Muscle of leg (tissue), 11 donors: Measurements from ENCODE around the gene SLC27A3. TPM values are rescaled to one million over a fixed set of nuclear protein-coding genes. Genes with fewer than 3 reads are reported as not detected.
"Not testable (repeated sequence)": the region's sequence is repeated elsewhere in the genome, so short reads cannot be mapped to it uniquely, and the experiment has no call there.

Experiments used
- DNase-seq: peaks from one replicate; pipeline ENCODE4 v3.0.0; 2013
- H3K27ac ChIP-seq: one replicate; pipeline ENCODE4 v1.5.1; 2013; ENCODE audit warnings: mild to moderate bottlenecking, low read length, control low read depth
- H3K27me3 ChIP-seq: one replicate; pipeline ENCODE4 v1.6.1; 2013; ENCODE audit warnings: low read length; ENCODE audit not compliant: control insufficient read depth, insufficient read depth
- H3K36me3 ChIP-seq: one replicate; pipeline ENCODE4 v1.6.1; 2013; ENCODE audit warnings: low read length; ENCODE audit not compliant: control insufficient read depth, insufficient read depth
- H3K4me1 ChIP-seq: one replicate; pipeline ENCODE4 v1.6.1; 2013; ENCODE audit warnings: low read length; ENCODE audit not compliant: control insufficient read depth, insufficient read depth
- H3K4me3 ChIP-seq: one replicate; pipeline ENCODE4 v1.5.1; 2013; ENCODE audit warnings: low read length, control low read depth
- H3K9me3 ChIP-seq: replicated peaks from 2 replicates; pipeline ENCODE4 v1.6.1; 2013; ENCODE audit warnings: low read depth, low read length; ENCODE audit not compliant: control insufficient read depth
- WGBS: methylation state at CpG from one replicate; pipeline ENCODE4 v1.1.5; 2013; ENCODE audit warnings: missing lambda C conversion rate; ENCODE audit not compliant: insufficient coverage; 5-methylcytosine and 5-hydroxymethylcytosine counted together
- polyA plus RNA-seq, 8 donors: library from polyadenylated mRNA; unstranded; fragments of 120-200 nt; gene quantifications; one replicate each; pipeline versions ENCODE4 v1.2.1 to v1.2.3, GENCODE V29; 2013; ENCODE audit warnings: inconsistent platforms in 1 of 8, low replicate concordance in 1 of 8; ENCODE audit not compliant: insufficient read length in 8 of 8, insufficient read depth in 1 of 8
- total RNA-seq: library from RNA; stranded (reverse); fragments of 120-200 nt; gene quantifications from one replicate; pipeline ENCODE4 v1.2.4, GENCODE V29; 2013

SLC27A3 gene
- total and polyA plus RNA-seq, 9 donors = 17.7 to 32.7 (median 25.9) TPM

- 85% methylated on average over 2 of the region's 2 CpGs for WGBS
- no peaks in the 10 kb centered on the region for H3K27me3 ChIP-seq
- peaks cover 2% of the 10 kb centered on the region for H3K4me1 ChIP-seq
- H3K36me3 ChIP-seq = peaks cover 80% of the 10 kb centered on the region
- H3K27ac ChIP-seq = no peak overlapping the region
- no peak overlapping the region for H3K4me3 ChIP-seq
- no peak for DNase-seq
- no peaks in the 10 kb centered on the region for H3K9me3 ChIP-seq
Observed at GRCh38 chr1:153754266-153754665, 20.9 kb upstream of the SLC27A3 start.

GRCh38 chr1:153760440-153760839 is 14.8 kb upstream of the SLC27A3 start:
- no CpG with 5 or more reads among the region's 4 CpGs for WGBS
- no peak for DNase-seq
- H3K4me1 ChIP-seq = no peaks in the 10 kb centered on the region
- no peaks in the 10 kb centered on the region for H3K9me3 ChIP-seq
- H3K27ac ChIP-seq = no peak overlapping the region
- H3K4me3 ChIP-seq = no peak overlapping the region
- peaks cover 84% of the 10 kb centered on the region for H3K36me3 ChIP-seq
- H3K27me3 ChIP-seq = no peaks in the 10 kb centered on the region

- no peaks in the 10 kb centered on the region for H3K27me3 ChIP-seq
- peaks cover 77% of the 10 kb centered on the region for H3K36me3 ChIP-seq
- H3K27ac ChIP-seq = no peak overlapping the region
- no peak for DNase-seq
- no peaks in the 10 kb centered on the region for H3K4me1 ChIP-seq
- H3K9me3 ChIP-seq = no peaks in the 10 kb centered on the region
- no peak overlapping the region for H3K4me3 ChIP-seq
- 100% methylated on average over 2 of the region's 7 CpGs for WGBS
Observed at GRCh38 chr1:153763365-153764225, 11.6 kb upstream of the SLC27A3 start.

- H3K4me3 ChIP-seq = no peak overlapping the region
- WGBS = 89% methylated on average over 3 of the region's 5 CpGs
- no peaks in the 10 kb centered on the region for H3K9me3 ChIP-seq
- H3K36me3 ChIP-seq = peaks cover 77% of the 10 kb centered on the region
- no peaks in the 10 kb centered on the region for H3K4me1 ChIP-seq
- no peak overlapping the region for H3K27ac ChIP-seq
- no peak for DNase-seq
- no peaks in the 10 kb centered on the region for H3K27me3 ChIP-seq
Observed at GRCh38 chr1:153764310-153764709, 10.9 kb upstream of the SLC27A3 start.

- H3K9me3 ChIP-seq, H3K4me1 ChIP-seq: not testable (repeated sequence)
Observed at GRCh38 chr1:153766663-153767062, 8.5 kb upstream of the SLC27A3 start.

GRCh38 chr1:153767519-153767918 is 7.7 kb upstream of the SLC27A3 start:
- Histone ChIP-seq H3K27ac (no peak overlapping the region), H3K4me3 (no peak overlapping the region), H3K9me3 (no peaks in the 10 kb centered on the region), H3K4me1 (peaks cover 11% of the 10 kb centered on the region), H3K27me3 (no peaks in the 10 kb centered on the region), H3K36me3 (peaks cover 71% of the 10 kb centered on the region)
- DNase-seq = no peak
- 99% methylated on average over 5 of the region's 11 CpGs for WGBS

More at GRCh38 chr1:153766663-153767062, 8.5 kb upstream of the SLC27A3 start:
- peaks cover 71% of the 10 kb centered on the region for H3K36me3 ChIP-seq
- DNase-seq, H3K27ac ChIP-seq, H3K4me3 ChIP-seq, H3K27me3 ChIP-seq: not testable (repeated sequence)
- 92% methylated on average over 2 of the region's 10 CpGs for WGBS

- Histone ChIP-seq H3K36me3 (peaks cover 73% of the 10 kb centered on the region), H3K4me3 (no peak overlapping the region), H3K27ac (no peak overlapping the region), H3K27me3 (no peaks in the 10 kb centered on the region), H3K4me1 (peaks cover 22% of the 10 kb centered on the region), H3K9me3 (no peaks in the 10 kb centered on the region)
- DNase-seq = no peak
- whole genome bisulfite sequencing = 100% methylated on average over 1 of the region's 4 CpGs
Observed at GRCh38 chr1:153768316-153769181, 6.7 kb upstream of the SLC27A3 start.

GRCh38 chr1:153769221-153769620 is 6.0 kb upstream of the SLC27A3 start:
- WGBS = 78% methylated on average over 3 of the region's 3 CpGs
- Histone ChIP-seq H3K27ac (no peak overlapping the region), H3K27me3 (no peaks in the 10 kb centered on the region), H3K4me1 (peaks cover 27% of the 10 kb centered on the region), H3K4me3 (no peak overlapping the region), H3K9me3 (no peaks in the 10 kb centered on the region), H3K36me3 (peaks cover 67% of the 10 kb centered on the region)
- DNase-seq = no peak

- Histone ChIP-seq H3K36me3 (peaks cover 55% of the 10 kb centered on the region), H3K27ac (no peak overlapping the region), H3K4me3 (no peak overlapping the region), H3K27me3 (no peaks in the 10 kb centered on the region), H3K4me1 (peaks cover 39% of the 10 kb centered on the region), H3K9me3 (no peaks in the 10 kb centered on the region)
- WGBS = no CpG with 5 or more reads among the region's 11 CpGs
- DNase-seq = no peak
Observed at GRCh38 chr1:153770797-153771196, 4.4 kb upstream of the SLC27A3 start.

- DNase-seq = no peak
- no peak overlapping the region for H3K4me3 ChIP-seq
- H3K4me1 ChIP-seq = peaks cover 42% of the 10 kb centered on the region
- no CpG with 5 or more reads among the region's 2 CpGs for WGBS
- no peaks in the 10 kb centered on the region for H3K27me3 ChIP-seq
- no peaks in the 10 kb centered on the region for H3K9me3 ChIP-seq
- H3K36me3 ChIP-seq = peaks cover 55% of the 10 kb centered on the region
- no peak overlapping the region for H3K27ac ChIP-seq
Observed at GRCh38 chr1:153771261-153771660, 3.9 kb upstream of the SLC27A3 start.
